ENCODE data around the gene GEMIN5.

DNA sequence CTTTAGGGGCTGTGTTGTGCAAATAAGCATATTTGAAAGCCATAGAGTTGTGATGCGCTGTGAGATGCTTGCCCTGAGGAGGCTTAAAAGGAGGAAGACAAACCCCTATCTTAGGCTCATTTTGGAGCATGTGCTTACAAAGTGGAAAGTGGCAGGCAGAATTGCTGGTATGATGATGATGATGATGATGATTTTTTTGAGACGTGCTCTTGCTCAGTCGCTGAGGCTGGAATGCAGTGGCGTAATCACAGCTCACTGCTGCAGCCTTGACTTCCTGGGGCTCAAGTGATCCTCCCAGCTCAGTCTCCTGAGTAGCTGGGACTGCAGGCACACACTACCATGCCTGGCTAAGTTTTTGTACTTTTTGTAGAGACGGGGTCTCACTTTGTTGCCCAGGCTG, 77.9 kb downstream of the GEMIN5 start:
- TF ChIP-seq, protein P1, sequence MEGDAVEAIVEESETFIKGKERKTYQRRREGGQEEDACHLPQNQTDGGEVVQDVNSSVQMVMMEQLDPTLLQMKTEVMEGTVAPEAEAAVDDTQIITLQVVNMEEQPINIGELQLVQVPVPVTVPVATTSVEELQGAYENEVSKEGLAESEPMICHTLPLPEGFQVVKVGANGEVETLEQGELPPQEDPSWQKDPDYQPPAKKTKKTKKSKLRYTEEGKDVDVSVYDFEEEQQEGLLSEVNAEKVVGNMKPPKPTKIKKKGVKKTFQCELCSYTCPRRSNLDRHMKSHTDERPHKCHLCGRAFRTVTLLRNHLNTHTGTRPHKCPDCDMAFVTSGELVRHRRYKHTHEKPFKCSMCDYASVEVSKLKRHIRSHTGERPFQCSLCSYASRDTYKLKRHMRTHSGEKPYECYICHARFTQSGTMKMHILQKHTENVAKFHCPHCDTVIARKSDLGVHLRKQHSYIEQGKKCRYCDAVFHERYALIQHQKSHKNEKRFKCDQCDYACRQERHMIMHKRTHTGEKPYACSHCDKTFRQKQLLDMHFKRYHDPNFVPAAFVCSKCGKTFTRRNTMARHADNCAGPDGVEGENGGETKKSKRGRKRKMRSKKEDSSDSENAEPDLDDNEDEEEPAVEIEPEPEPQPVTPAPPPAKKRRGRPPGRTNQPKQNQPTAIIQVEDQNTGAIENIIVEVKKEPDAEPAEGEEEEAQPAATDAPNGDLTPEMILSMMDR (IDR thresholded peaks at IDR 0.05), result no peak
- no peak for TF ChIP-seq POLR2AphosphoS5 (IDR thresholded peaks at IDR 0.05)
- TF ChIP-seq POLR2A (IDR thresholded peaks at IDR 0.05), result no peak
